PC-3 (cell line): Measurements from ENCODE around the gene TEAD3. TPM values are rescaled to one million over a fixed set of nuclear protein-coding genes. Genes with fewer than 3 reads are reported as not detected.

ENCODE experiments used
- ATAC-seq: fragments of 200-7000 bp; cut with Tn5 transposase; 2 replicates; pipeline ENCODE4 v1.9.1; 2020; ENCODE audit warnings: mild to moderate bottlenecking, moderate library complexity
- BruUV-seq: library from RNA; stranded (reverse); fragments of 400-500 nt; replicated peaks from 2 replicates; lab custom pipeline; 2021; lab: Mats Ljungman, UMichigan
- CTCF ChIA-PET: fragments of 300-600 bp; sonication (Branson Sonifier 250); formaldehyde crosslinking; loops from one replicate; lab custom pipeline; 2022; ENCODE audit warnings: antibody characterized with exemption; lab: Charles Lee
- POLR2A ChIA-PET: fragments of 300-600 bp; sonication (Branson Sonifier 250); formaldehyde crosslinking; loops from one replicate; lab custom pipeline; 2022; ENCODE audit warnings: antibody characterized with exemption; ENCODE audit not compliant: unreplicated experiment; lab: Charles Lee
- DNase-seq: peaks from one replicate; pipeline ENCODE4 v3.0.0-alpha.2; 2015
- H2AFZ ChIP-seq: fragments of 300-600 bp; sonication (generic); 2 replicates; pipeline ENCODE4 v1.6.0; 2016; ENCODE audit warnings: antibody characterized with exemption, low read length
- H3F3A ChIP-seq: fragments of 300-600 bp; sonication (generic); one replicate; pipeline ENCODE4 v1.6.0; 2017; ENCODE audit warnings: antibody characterized with exemption, low read length, control low read depth, mild to moderate bottlenecking; ENCODE audit not compliant: unreplicated experiment
- H3K27ac ChIP-seq: fragments of 300-600 bp; sonication (generic); 2 replicates; pipeline ENCODE4 v1.5.1; 2016; ENCODE audit warnings: mild to moderate bottlenecking, low read length
- H3K27me3 ChIP-seq: fragments of 300-600 bp; sonication (generic); 2 replicates; pipeline ENCODE4 v1.6.1; 2016; ENCODE audit warnings: low read length, mixed read lengths
- H3K36me3 ChIP-seq: fragments of 300-600 bp; sonication (generic); 2 replicates; pipeline ENCODE4 v1.6.1; 2016; ENCODE audit warnings: low read depth, mixed run types, low read length, mixed read lengths
- H3K4me1 ChIP-seq: fragments of 300-600 bp; sonication (generic); 2 replicates; pipeline ENCODE4 v1.5.1; 2016; ENCODE audit warnings: low read length; ENCODE audit not compliant: insufficient read depth
- H3K4me2 ChIP-seq: fragments of 300-600 bp; sonication (generic); 2 replicates; pipeline ENCODE4 v1.6.0; 2016; ENCODE audit warnings: low read length
- H3K4me3 ChIP-seq: fragments of 300-600 bp; sonication (generic); 2 replicates; pipeline ENCODE4 v1.5.1; 2016; ENCODE audit warnings: mild to moderate bottlenecking, low read length, mixed read lengths
- H3K79me2 ChIP-seq: fragments of 300-600 bp; sonication (generic); 2 replicates; pipeline ENCODE4 v1.6.1; 2017; ENCODE audit warnings: low read length, mixed read lengths
- H3K9ac ChIP-seq: fragments of 300-600 bp; sonication (generic); 2 replicates; pipeline ENCODE4 v1.6.0; 2016; ENCODE audit warnings: mild to moderate bottlenecking, low read length
- H3K9me2 ChIP-seq: fragments of 300-600 bp; sonication (generic); replicated peaks from 2 replicates; pipeline ENCODE4 v1.6.1; 2016; ENCODE audit warnings: mixed run types, low read length, mixed read lengths
- H3K9me3 ChIP-seq: fragments of 300-600 bp; sonication (generic); 2 replicates; pipeline ENCODE4 v1.6.1; 2016; ENCODE audit warnings: low read length, mixed read lengths
- H4K20me1 ChIP-seq: fragments of 300-600 bp; sonication (generic); 2 replicates; pipeline ENCODE4 v1.6.1; 2016; ENCODE audit warnings: low read length, mixed read lengths
- CTCF ChIP-seq: fragments of 300-600 bp; sonication (generic); conservative IDR thresholded peaks from 2 replicates; pipeline ENCODE4 v1.5.1; 2017; ENCODE audit warnings: antibody characterized with exemption, low read depth, mild to moderate bottlenecking, low read length
- EZH2 ChIP-seq: fragments of 300-600 bp; sonication (generic); IDR thresholded peaks from one replicate; pipeline ENCODE4 v1.6.1; 2017; ENCODE audit warnings: antibody characterized with exemption, mild to moderate bottlenecking, low read length; ENCODE audit not compliant: unreplicated experiment
- EZH2phosphoT487 ChIP-seq: fragments of 300-600 bp; sonication (generic); IDR thresholded peaks from 2 replicates; pipeline ENCODE4 v1.6.1; 2018; ENCODE audit warnings: mild to moderate bottlenecking, antibody characterized with exemption, low read length, borderline replicate concordance
- intact Hi-C: fragments of 100-400 bp; cut with micrococcal nuclease; formaldehyde crosslinking; loops from 2 replicates; pipeline ENCODE4 v1.9.0; 2023
- total RNA-seq: library from RNA; depleted of rRNA; stranded (reverse); fragments of >200 nt; gene quantifications from 2 replicates; pipeline ENCODE4 v1.2.3, GENCODE V29; 2014

The TEAD3 gene
- total RNA-seq, 1 experiment from 2014 or later: 9.2 TPM

GRCh38 chr6:35470663-35471120, 26.2 kb downstream of the TEAD3 start:
- intact Hi-C loops: no loop called here
- H3F3A ChIP-seq: peaks cover 41% of the 10 kb centered on the region
- ChIA-PET CTCF (interaction anchor here (0.6 kb wide), 1 partner anchor 65 kb away, joined by 5 read pairs; no protein-coding TSS in a partner anchor), POLR2A (interaction anchor here (0.6 kb wide), 1 partner anchor 25 kb away, joined by 4 read pairs; no protein-coding TSS in a partner anchor)
- H4K20me1 ChIP-seq: peaks cover 52% of the 10 kb centered on the region
- no TSS peak for BruUV-seq
- H3K36me3 ChIP-seq: peaks cover 47% of the 10 kb centered on the region
- H2AFZ ChIP-seq: no peak overlapping the region
- H3K9me3 ChIP-seq: no peaks in the 10 kb centered on the region
- no peaks in the 10 kb centered on the region for H3K27me3 ChIP-seq
- TF ChIP-seq EZH2: no peak
- no peak for TF ChIP-seq CTCF
- TF ChIP-seq EZH2phosphoT487: no peak
- no peak overlapping the region for H3K27ac ChIP-seq
- ATAC-seq: no peak
- H3K79me2 ChIP-seq: peaks cover 45% of the 10 kb centered on the region
- H3K4me3 ChIP-seq: peak overlapping the region; percentile 82
- DNase-seq: no peak
- peak overlapping the region; percentile 99 for H3K4me2 ChIP-seq
- H3K9ac ChIP-seq: 0 out of 2 replicates have a peak overlapping the region, but pooled peaks have one; percentile 0
- peaks cover 27% of the 10 kb centered on the region for H3K4me1 ChIP-seq
- no peaks in the 10 kb centered on the region for H3K9me2 ChIP-seq

GRCh38 chr6:35469751-35470662, 26.9 kb downstream of the TEAD3 start:
- BruUV-seq: no TSS peak

More at GRCh38 chr6:35469751-35470662, 26.9 kb downstream of the TEAD3 start:
- POLR2A ChIA-PET: interaction anchor here (0.6 kb wide), 1 partner anchor 26 kb away, joined by 4 read pairs; no protein-coding TSS in a partner anchor
- no peaks in the 10 kb centered on the region for H3K9me2 ChIP-seq
- no peaks in the 10 kb centered on the region for H3K27me3 ChIP-seq
- peaks cover 27% of the 10 kb centered on the region for H3K4me1 ChIP-seq
- peak overlapping the region; percentile 82 for H3K4me3 ChIP-seq
- CTCF ChIA-PET: no interaction called here
- peak overlapping the region; percentile 99 for H3K4me2 ChIP-seq
- peak; percentile 54 for DNase-seq
- no peak overlapping the region for H2AFZ ChIP-seq
- TF ChIP-seq CTCF: no peak
- no peak for TF ChIP-seq EZH2
- no peak for TF ChIP-seq EZH2phosphoT487
- H3F3A ChIP-seq: peaks cover 41% of the 10 kb centered on the region
- H4K20me1 ChIP-seq: peaks cover 52% of the 10 kb centered on the region
- H3K36me3 ChIP-seq: peaks cover 47% of the 10 kb centered on the region
- peaks cover 45% of the 10 kb centered on the region for H3K79me2 ChIP-seq
- intact Hi-C loops: loop anchor here (2.0 kb wide), 1 partner anchor 15 kb away; no protein-coding TSS in a partner anchor
- ATAC-seq: no peak
- peak overlapping the region; percentile 100 for H3K9ac ChIP-seq
- no peaks in the 10 kb centered on the region for H3K9me3 ChIP-seq
- peak overlapping the region; percentile 81; the same call in 1 of the 2 replicates for H3K27ac ChIP-seq
